GM12872 (cell line): ENCODE data around the gene KCP.
A peak's percentile ranks its signal among the peaks of the same experiment; 100 is the strongest.

ENCODE experiments used
- CTCF ChIP-seq: IDR thresholded peaks from 3 replicates; pipeline ENCODE4 v1.5.1; 2011; ENCODE audit warnings: low read depth, mild to moderate bottlenecking, low read length, moderate library complexity; ENCODE audit not compliant: insufficient read depth

Gene KCP

DNA sequence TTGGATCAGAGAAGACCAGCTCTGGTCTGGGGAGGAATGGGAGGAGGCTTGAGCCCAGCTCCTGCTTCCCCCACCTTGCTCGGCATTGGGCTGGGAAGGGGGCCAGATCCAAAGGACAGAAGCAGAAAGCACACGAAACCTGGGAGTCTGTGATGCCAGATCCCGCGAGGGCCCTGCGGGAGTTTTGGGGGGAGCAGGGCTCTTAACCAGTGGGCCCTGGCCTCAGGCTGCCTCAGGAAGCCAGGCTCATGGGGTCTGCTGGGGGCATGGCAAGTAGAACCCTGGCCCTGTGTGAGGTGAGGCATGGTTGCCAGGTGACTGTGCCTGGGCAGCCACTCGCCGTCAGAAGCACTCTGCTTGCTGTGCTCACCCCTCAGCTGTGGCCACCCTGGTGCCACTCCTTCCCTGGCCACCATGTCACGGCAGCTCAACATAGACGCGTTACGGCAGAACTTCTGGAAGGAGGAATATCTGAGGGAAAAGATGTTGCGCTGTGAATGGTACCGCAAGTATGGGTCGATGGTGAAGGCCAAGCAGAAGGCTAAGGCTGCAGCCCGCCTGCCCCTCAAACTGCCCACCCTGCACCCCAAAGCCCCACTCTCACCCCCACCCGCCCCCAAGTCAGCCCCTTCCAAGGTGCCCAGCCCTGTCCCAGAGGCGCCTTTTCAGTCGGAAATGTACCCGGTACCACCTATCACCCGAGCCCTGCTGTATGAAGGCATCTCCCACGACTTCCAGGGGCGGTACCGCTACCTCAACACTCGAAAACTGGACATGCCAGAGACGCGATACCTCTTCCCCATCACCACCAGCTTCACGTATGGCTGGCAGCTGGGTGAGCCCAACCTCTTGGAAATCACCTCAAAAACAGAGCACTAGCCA is 44.3 kb downstream of the KCP start:
- TF ChIP-seq CTCF: no peak

- TF ChIP-seq CTCF: no peak
These were observed 45.2 kb downstream of the KCP start for GRCh38 chr7:128865303-128865702.

DNA sequence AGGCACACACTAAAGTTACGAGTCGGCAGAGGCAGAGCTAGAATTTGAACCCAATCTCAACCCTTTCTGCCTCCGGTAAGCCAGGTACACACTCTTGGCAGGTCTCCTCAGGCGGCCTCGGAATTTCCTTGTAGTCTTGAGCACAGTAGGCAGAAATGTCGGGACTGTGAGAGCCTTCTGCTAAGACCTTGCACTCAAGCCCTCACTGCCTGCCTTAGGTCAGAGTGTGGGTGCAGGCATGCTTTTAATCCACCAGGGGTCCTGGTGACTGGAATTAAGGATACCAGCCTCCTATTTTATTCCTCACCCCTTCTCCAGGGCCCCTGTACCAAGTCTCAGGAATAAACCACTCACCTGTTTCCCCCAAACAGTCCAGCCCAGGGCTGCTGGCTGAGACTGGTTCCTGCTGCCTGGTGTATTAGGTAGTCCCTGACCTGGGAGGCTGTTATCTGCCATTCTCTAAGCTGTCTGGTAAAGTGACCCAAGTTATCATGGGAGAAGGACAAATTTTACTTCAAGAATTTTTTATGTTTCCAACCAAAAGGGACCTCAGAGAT is 47.0 kb downstream of the KCP start:
- TF ChIP-seq CTCF: peak; percentile 77

GRCh38 chr7:128862571-128863432 is 47.7 kb downstream of the KCP start, which contains the start of gene ATP6V1F:
ATP6V1F (plus strand) TSS chr7:128862856; CDS start chr7:128862905, 49 bp downstream.
- no peak; the same call in 2 of the 3 replicates for TF ChIP-seq CTCF

DNA sequence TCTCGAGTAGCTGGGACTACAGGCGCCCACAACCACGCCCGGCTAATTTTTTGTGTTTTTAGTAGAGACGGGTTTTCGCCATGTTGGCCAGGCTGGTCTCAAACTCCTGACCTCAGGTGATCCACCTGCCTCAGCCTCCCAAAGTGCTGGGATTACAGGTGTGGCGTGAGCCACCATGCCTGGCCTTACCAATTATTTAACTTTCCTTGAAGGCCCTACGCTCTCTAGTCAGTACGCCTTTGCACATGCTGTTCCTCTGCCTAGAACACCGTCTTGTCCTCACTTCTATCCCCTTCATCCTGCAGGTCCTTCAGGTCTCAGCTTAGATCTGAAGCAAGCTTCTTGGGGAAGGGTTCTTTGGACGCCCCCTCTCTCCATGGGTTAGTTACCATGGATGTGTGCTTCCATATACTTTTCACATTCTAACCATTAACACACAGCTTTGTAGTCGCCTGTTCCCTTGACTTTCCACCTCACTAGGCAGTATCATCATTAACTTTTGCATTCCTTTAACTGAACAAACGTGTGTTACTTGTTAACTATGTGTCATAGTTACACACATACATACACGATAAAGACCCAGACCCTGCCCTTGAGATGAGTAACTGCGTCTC is 48.4 kb downstream of the KCP start:
- no peak for TF ChIP-seq CTCF

- 0 out of 3 replicates have a peak, but pooled peaks have one; percentile 28 for TF ChIP-seq CTCF
These were observed 50.1 kb downstream of the KCP start for GRCh38 chr7:128860158-128861073.
